Right atrium auricular region (tissue), 2 donors: ENCODE data around the gene CSPG5. TPM values are rescaled to one million over a fixed set of nuclear protein-coding genes. Genes with fewer than 3 reads are reported as not detected.

Source experiments
- DNase-seq: peaks from one replicate; pipeline ENCODE4 v3.0.0-alpha.2; 2019; ENCODE audit warnings: low spot score
- H3K27ac ChIP-seq, 2 donors: fragments of 200-600 bp; sonication (generic); 1 replicate in 1 of 2; 2 replicates in 1 of 2; pipeline ENCODE4 v1.5.1; 2016 to 2019
- H3K27me3 ChIP-seq, 2 donors: fragments of 200-600 bp; sonication (generic); one replicate each; pipeline versions ENCODE4 v1.5.1 to v1.6.0; 2017 to 2019
- H3K36me3 ChIP-seq: fragments of 200-600 bp; sonication (generic); one replicate; pipeline ENCODE4 v1.5.1; 2016
- H3K4me1 ChIP-seq, 2 donors: fragments of 200-600 bp; sonication (generic); one replicate each; pipeline versions ENCODE4 v1.5.1 to v1.6.0; 2017 to 2019
- H3K4me3 ChIP-seq, 2 donors: fragments of 200-600 bp; sonication (generic); 1 replicate in 1 of 2; 2 replicates in 1 of 2; pipeline ENCODE4 v1.5.1; 2017 to 2019; ENCODE audit warnings: mild to moderate bottlenecking in 1 of 2, moderate library complexity in 1 of 2
- H3K9me3 ChIP-seq, 2 donors: fragments of 200-600 bp; sonication (generic); one replicate each; pipeline ENCODE4 v1.5.1; 2019
- CTCF ChIP-seq, 2 donors: fragments of 200-600 bp; sonication (generic); IDR thresholded peaks; one replicate each; pipeline ENCODE4 v1.5.1; 2019; ENCODE audit warnings: antibody characterized with exemption in 2 of 2
- total RNA-seq, 2 donors: library from RNA; depleted of rRNA; stranded (reverse); fragments of >200 nt; gene quantifications; one replicate each; pipeline ENCODE4 v1.1.0, GENCODE V29; 2016

CSPG5 gene
- total RNA-seq, 2 donors from 2014 or later, result 2.6 TPM; not detected in 1

- peaks cover 29% of the 10 kb centered on the region for H3K36me3 ChIP-seq
- DNase-seq, result no peak
- no peaks in the 10 kb centered on the region for H3K4me1 ChIP-seq
- no peak for TF ChIP-seq CTCF (IDR thresholded peaks at IDR 0.05)
- no peak overlapping the region for H3K4me3 ChIP-seq
- H3K27me3 ChIP-seq, result no peaks in the 10 kb centered on the region
- H3K9me3 ChIP-seq, result no peaks in the 10 kb centered on the region
- H3K27ac ChIP-seq, result no peak overlapping the region
Observed at GRCh38 chr3:47592066-47592795, 13.6 kb upstream of the CSPG5 start.

- Histone ChIP-seq H3K9me3 (no peaks in the 10 kb centered on the region), H3K4me3 (no peak overlapping the region), H3K36me3 (peaks cover 29% of the 10 kb centered on the region), H3K4me1 (no peaks in the 10 kb centered on the region), H3K27ac (no peak overlapping the region), H3K27me3 (no peaks in the 10 kb centered on the region)
- TF ChIP-seq CTCF (IDR thresholded peaks at IDR 0.05), result no peak
- DNase-seq, result no peak
Observed at GRCh38 chr3:47590216-47590615, 11.6 kb upstream of the CSPG5 start.

- Histone ChIP-seq H3K9me3 (no peaks in the 10 kb centered on the region), H3K4me3 (no peak overlapping the region), H3K27ac (no peak overlapping the region), H3K27me3 (no peaks in the 10 kb centered on the region), H3K4me1 (no peaks in the 10 kb centered on the region), H3K36me3 (peaks cover 34% of the 10 kb centered on the region)
- DNase-seq, result no peak
- TF ChIP-seq CTCF (IDR thresholded peaks at IDR 0.05), result no peak
Observed at GRCh38 chr3:47588587-47588986, 9.9 kb upstream of the CSPG5 start.

DNA sequence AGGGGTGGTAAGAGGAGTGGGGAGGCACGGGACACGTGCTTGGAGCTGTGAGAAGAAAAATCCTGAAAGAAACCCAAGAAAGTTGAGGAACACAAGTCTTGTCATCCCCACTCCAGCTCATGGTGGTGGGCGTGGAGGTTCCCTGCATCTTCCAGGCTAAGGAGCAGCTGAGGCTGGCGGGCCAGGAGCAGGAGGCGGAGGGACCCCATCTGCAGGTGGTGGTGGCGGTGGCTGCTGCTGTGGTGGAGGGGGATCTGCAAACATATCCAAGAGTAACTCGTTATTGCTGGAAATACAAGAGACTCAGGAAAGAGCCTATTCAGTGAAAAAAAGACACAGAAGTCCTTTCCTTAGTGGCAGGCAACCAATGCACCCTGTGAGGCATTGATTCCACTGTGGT, 9.4 kb upstream of the CSPG5 start:
- no peaks in the 10 kb centered on the region for H3K27me3 ChIP-seq
- no peaks in the 10 kb centered on the region for H3K4me1 ChIP-seq
- no peak overlapping the region for H3K4me3 ChIP-seq
- H3K27ac ChIP-seq, result no peak overlapping the region
- H3K9me3 ChIP-seq, result no peaks in the 10 kb centered on the region
- no peak for TF ChIP-seq CTCF (IDR thresholded peaks at IDR 0.05)
- peaks cover 34% of the 10 kb centered on the region for H3K36me3 ChIP-seq
- DNase-seq, result no peak

DNA sequence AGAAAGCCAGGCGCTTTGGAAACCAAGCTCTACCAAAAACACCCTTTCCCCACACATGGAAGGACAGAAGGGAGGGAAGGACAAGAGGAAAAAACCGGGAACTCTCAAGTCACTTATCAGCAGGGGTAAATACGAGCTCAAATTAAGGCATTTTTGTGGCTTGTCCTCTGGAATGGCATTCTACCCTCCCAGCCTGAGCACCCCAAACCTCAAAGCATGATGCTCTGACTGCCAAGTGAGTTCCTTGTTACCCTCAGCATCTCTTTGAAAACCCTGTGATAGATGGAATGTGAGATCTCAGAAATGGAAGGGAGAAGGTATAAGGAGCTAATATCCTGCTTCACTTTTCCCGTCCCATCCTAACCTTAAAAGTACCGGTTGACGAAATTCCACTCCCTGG, 8.1 kb upstream of the CSPG5 start:
- no peak for TF ChIP-seq CTCF (IDR thresholded peaks at IDR 0.05)
- no peak for DNase-seq
- Histone ChIP-seq H3K4me1 (no peaks in the 10 kb centered on the region), H3K9me3 (no peaks in the 10 kb centered on the region), H3K36me3 (peaks cover 34% of the 10 kb centered on the region), H3K27ac (no peak overlapping the region), H3K4me3 (no peak overlapping the region), H3K27me3 (no peaks in the 10 kb centered on the region)
